Activated CD8-positive, alpha-beta memory T cell treated with anti-CD3 and anti-CD28 coated beads, Interleukin-2, amount 50 U/mL, for 24 hours (primary cell): ENCODE results near the gene ASB13.

Experiments
- DNase-seq: peaks from one replicate; pipeline ENCODE4 v3.0.0-alpha.2; 2020; ENCODE audit errors: extremely low read depth

ASB13 gene

GRCh38 chr10:5647507-5648240, 18.7 kb downstream of the ASB13 start:
- no peak for DNase-seq

GRCh38 chr10:5645944-5646617, 20.3 kb downstream of the ASB13 start:
- DNase-seq = no peak

GRCh38 chr10:5645375-5645774, 21.0 kb downstream of the ASB13 start:
- DNase-seq = no peak

GRCh38 chr10:5644930-5645329, 21.5 kb downstream of the ASB13 start:
- no peak for DNase-seq

- DNase-seq = no peak
Measured at GRCh38 chr10:5643346-5644067, 22.9 kb downstream of the ASB13 start.

- no peak for DNase-seq
Measured at GRCh38 chr10:5641501-5641900, 24.9 kb downstream of the ASB13 start.

- no peak for DNase-seq
Measured at GRCh38 chr10:5640501-5640900, 25.9 kb downstream of the ASB13 start.

- no peak for DNase-seq
Measured at GRCh38 chr10:5640036-5640435, 26.4 kb downstream of the ASB13 start.

GRCh38 chr10:5639066-5639465, 27.3 kb downstream of the ASB13 start:
- no peak for DNase-seq

- no peak for DNase-seq
Measured at GRCh38 chr10:5638494-5638893, 27.9 kb downstream of the ASB13 start.

GRCh38 chr10:5634918-5635317, 31.5 kb downstream of the ASB13 start:
- no peak for DNase-seq

GRCh38 chr10:5633166-5633749, 33.1 kb downstream of the ASB13 start:
- DNase-seq = no peak

- no peak for DNase-seq
Measured at GRCh38 chr10:5632446-5632845, 33.9 kb downstream of the ASB13 start.

GRCh38 chr10:5631936-5632335, 34.5 kb downstream of the ASB13 start:
- DNase-seq = no peak

GRCh38 chr10:5630112-5630436, 36.3 kb downstream of the ASB13 start:
- DNase-seq = no peak

- peak; percentile 58 for DNase-seq
Measured at GRCh38 chr10:5629303-5630111, 36.9 kb downstream of the ASB13 start.

GRCh38 chr10:5628451-5629302, 37.7 kb downstream of the ASB13 start:
- no peak for DNase-seq

- DNase-seq = no peak
Measured at GRCh38 chr10:5627486-5628044, 38.8 kb downstream of the ASB13 start.

- no peak for DNase-seq
Measured at GRCh38 chr10:5625992-5626777, 40.2 kb downstream of the ASB13 start.

- DNase-seq = no peak
Measured at GRCh38 chr10:5624701-5625100, 41.7 kb downstream of the ASB13 start.
